ENCODE measurements around the gene LYSMD2. TPM values are rescaled to one million over a fixed set of nuclear protein-coding genes. Genes with fewer than 3 reads are reported as not detected.

The LYSMD2 gene
- total and polyA plus RNA-seq, 5 donors from 2014 or later: 13.0 to 44.1 (median 35.5) TPM

- Mint-ChIP-seq H3K36me3 (peaks cover 11% of the 10 kb centered on the region), H3K27me3 (no peaks in the 10 kb centered on the region), H3K9me3 (no peaks in the 10 kb centered on the region), H3K27ac (peak overlapping the region in 1 of 3 donors; percentile 41), H3K4me1 (peaks cover 0 to 12% (median 3%) of the 10 kb centered on the region in 4 donors), H3K4me3 (no peak overlapping the region)
- Histone ChIP-seq H3K4me1 (ENCODE audit: control insufficient read depth, insufficient read depth, low read length, poor library complexity, severe bottlenecking) (no peaks in the 10 kb centered on the region), H3K36me3 (ENCODE audit: control insufficient read depth, insufficient read depth, low read length) (peaks cover 3% of the 10 kb centered on the region), H3K27ac (ENCODE audit: insufficient read depth, low read length, poor library complexity, severe bottlenecking) (no peak overlapping the region), H3K27me3 (ENCODE audit: control insufficient read depth, insufficient read depth, low read length) (no peaks in the 10 kb centered on the region), H3K9me3 (ENCODE audit: control insufficient read depth in 2 of 2, low read length in 2 of 2) (no peaks in the 10 kb centered on the region), H3K4me3 (ENCODE audit: low read depth, low read length) (no peak overlapping the region)
- ATAC-seq (ENCODE audit: low read depth in 2 of 2) (peak in 1 of 2 donors; percentile 61), DNase-seq (peak; percentile 11 to 63 (median 46))
Observed at GRCh38 chr15:51775967-51776816, 38.7 kb upstream of the LYSMD2 start.

GRCh38 chr15:51774916-51775315 lies 37.5 kb upstream of the LYSMD2 start:
- Mint-ChIP-seq H3K9me3 (no peaks in the 10 kb centered on the region), H3K36me3 (peaks cover 12% of the 10 kb centered on the region), H3K4me1 (peaks cover 0 to 12% (median 3%) of the 10 kb centered on the region in 4 donors), H3K4me3 (no peak overlapping the region), H3K27ac (peak overlapping the region in 1 of 3 donors; percentile 20), H3K27me3 (no peaks in the 10 kb centered on the region)
- no peak for ATAC-seq (ENCODE audit: low read depth in 2 of 2)
- Histone ChIP-seq H3K27me3 (ENCODE audit: control insufficient read depth, insufficient read depth, low read length) (no peaks in the 10 kb centered on the region), H3K36me3 (ENCODE audit: control insufficient read depth, insufficient read depth, low read length) (peaks cover 3% of the 10 kb centered on the region), H3K4me1 (ENCODE audit: control insufficient read depth, insufficient read depth, low read length, poor library complexity, severe bottlenecking) (no peaks in the 10 kb centered on the region), H3K9me3 (ENCODE audit: control insufficient read depth in 2 of 2, low read length in 2 of 2) (no peaks in the 10 kb centered on the region), H3K4me3 (ENCODE audit: low read depth, low read length) (no peak overlapping the region), H3K27ac (ENCODE audit: insufficient read depth, low read length, poor library complexity, severe bottlenecking) (no peak overlapping the region)
- no peak for DNase-seq

GRCh38 chr15:51771773-51772172 lies 34.3 kb upstream of the LYSMD2 start:
- ATAC-seq (ENCODE audit: low read depth in 2 of 2) (no peak), DNase-seq (no peak)
- Mint-ChIP-seq H3K4me1 (peaks cover 0 to 15% (median 7%) of the 10 kb centered on the region in 4 donors), H3K36me3 (peaks cover 23% of the 10 kb centered on the region), H3K4me3 (no peak overlapping the region), H3K27ac (no peak overlapping the region), H3K27me3 (no peaks in the 10 kb centered on the region), H3K9me3 (no peaks in the 10 kb centered on the region)
- Histone ChIP-seq H3K27me3 (ENCODE audit: control insufficient read depth, insufficient read depth, low read length) (no peaks in the 10 kb centered on the region), H3K36me3 (ENCODE audit: control insufficient read depth, insufficient read depth, low read length) (peaks cover 3% of the 10 kb centered on the region), H3K27ac (ENCODE audit: insufficient read depth, low read length, poor library complexity, severe bottlenecking) (no peak overlapping the region), H3K4me3 (ENCODE audit: low read depth, low read length) (no peak overlapping the region), H3K9me3 (ENCODE audit: control insufficient read depth in 2 of 2, low read length in 2 of 2) (no peaks in the 10 kb centered on the region), H3K4me1 (ENCODE audit: control insufficient read depth, insufficient read depth, low read length, poor library complexity, severe bottlenecking) (peaks cover 6% of the 10 kb centered on the region)

- H3K4me1 Mint-ChIP-seq: peaks cover 0 to 9% (median 3%) of the 10 kb centered on the region in 4 donors
- ATAC-seq (ENCODE audit: low read depth in 2 of 2) (no peak), DNase-seq (no peak)
- no peak overlapping the region for H3K27ac Mint-ChIP-seq
- no peak overlapping the region for H3K27ac ChIP-seq (ENCODE audit: insufficient read depth, low read length, poor library complexity, severe bottlenecking)
- H3K36me3 ChIP-seq (ENCODE audit: control insufficient read depth, insufficient read depth, low read length): peaks cover 3% of the 10 kb centered on the region
- H3K9me3 Mint-ChIP-seq: no peaks in the 10 kb centered on the region
- H3K27me3 Mint-ChIP-seq: no peaks in the 10 kb centered on the region
- H3K36me3 Mint-ChIP-seq: peaks cover 28% of the 10 kb centered on the region
- no peaks in the 10 kb centered on the region for H3K27me3 ChIP-seq (ENCODE audit: control insufficient read depth, insufficient read depth, low read length)
- H3K4me3 ChIP-seq (ENCODE audit: low read depth, low read length): no peak overlapping the region
- no peak overlapping the region for H3K4me3 Mint-ChIP-seq
- no peaks in the 10 kb centered on the region for H3K9me3 ChIP-seq (ENCODE audit: control insufficient read depth in 2 of 2, low read length in 2 of 2)
- H3K4me1 ChIP-seq (ENCODE audit: control insufficient read depth, insufficient read depth, low read length, poor library complexity, severe bottlenecking): peaks cover 6% of the 10 kb centered on the region
Observed at GRCh38 chr15:51770902-51771301, 33.4 kb upstream of the LYSMD2 start.

- Mint-ChIP-seq H3K9me3 (no peaks in the 10 kb centered on the region), H3K36me3 (peaks cover 28% of the 10 kb centered on the region), H3K27me3 (peaks cover 7% of the 10 kb centered on the region), H3K27ac (peak overlapping the region in 1 of 3 donors; percentile 28), H3K4me3 (no peak overlapping the region), H3K4me1 (peaks cover 0 to 8% (median 5%) of the 10 kb centered on the region in 4 donors)
- peaks cover 6% of the 10 kb centered on the region for H3K4me1 ChIP-seq (ENCODE audit: control insufficient read depth, insufficient read depth, low read length, poor library complexity, severe bottlenecking)
- H3K36me3 ChIP-seq (ENCODE audit: control insufficient read depth, insufficient read depth, low read length): no peaks in the 10 kb centered on the region
- peak in 1 of 3 donors; percentile 54 for DNase-seq
- H3K27me3 ChIP-seq (ENCODE audit: control insufficient read depth, insufficient read depth, low read length): no peaks in the 10 kb centered on the region
- peak in 1 of 2 donors; percentile 62 for ATAC-seq (ENCODE audit: low read depth in 2 of 2)
- H3K9me3 ChIP-seq (ENCODE audit: control insufficient read depth in 2 of 2, low read length in 2 of 2): no peaks in the 10 kb centered on the region
- no peak overlapping the region for H3K27ac ChIP-seq (ENCODE audit: insufficient read depth, low read length, poor library complexity, severe bottlenecking)
- no peak overlapping the region for H3K4me3 ChIP-seq (ENCODE audit: low read depth, low read length)
Observed at GRCh38 chr15:51768018-51768417, 30.6 kb upstream of the LYSMD2 start.

- Mint-ChIP-seq H3K9me3 (no peaks in the 10 kb centered on the region), H3K27me3 (peaks cover 7% of the 10 kb centered on the region), H3K36me3 (peaks cover 24% of the 10 kb centered on the region), H3K4me3 (no peak overlapping the region), H3K27ac (no peak overlapping the region), H3K4me1 (peaks cover 0 to 8% (median 5%) of the 10 kb centered on the region in 4 donors)
- Histone ChIP-seq H3K36me3 (ENCODE audit: control insufficient read depth, insufficient read depth, low read length) (no peaks in the 10 kb centered on the region), H3K27ac (ENCODE audit: insufficient read depth, low read length, poor library complexity, severe bottlenecking) (no peak overlapping the region), H3K4me3 (ENCODE audit: low read depth, low read length) (no peak overlapping the region), H3K4me1 (ENCODE audit: control insufficient read depth, insufficient read depth, low read length, poor library complexity, severe bottlenecking) (peaks cover 6% of the 10 kb centered on the region), H3K27me3 (ENCODE audit: control insufficient read depth, insufficient read depth, low read length) (no peaks in the 10 kb centered on the region), H3K9me3 (ENCODE audit: control insufficient read depth in 2 of 2, low read length in 2 of 2) (no peaks in the 10 kb centered on the region)
- ATAC-seq (ENCODE audit: low read depth in 2 of 2) (no peak), DNase-seq (no peak)
Observed at GRCh38 chr15:51766341-51766740, 28.9 kb upstream of the LYSMD2 start.

GRCh38 chr15:51765751-51766150 lies 28.3 kb upstream of the LYSMD2 start:
- Histone ChIP-seq H3K27me3 (ENCODE audit: control insufficient read depth, insufficient read depth, low read length) (no peaks in the 10 kb centered on the region), H3K36me3 (ENCODE audit: control insufficient read depth, insufficient read depth, low read length) (no peaks in the 10 kb centered on the region), H3K9me3 (ENCODE audit: control insufficient read depth in 2 of 2, low read length in 2 of 2) (no peaks in the 10 kb centered on the region), H3K27ac (ENCODE audit: insufficient read depth, low read length, poor library complexity, severe bottlenecking) (no peak overlapping the region), H3K4me3 (ENCODE audit: low read depth, low read length) (no peak overlapping the region), H3K4me1 (ENCODE audit: control insufficient read depth, insufficient read depth, low read length, poor library complexity, severe bottlenecking) (peaks cover 6% of the 10 kb centered on the region)
- Mint-ChIP-seq H3K36me3 (peaks cover 21% of the 10 kb centered on the region), H3K27me3 (peaks cover 7% of the 10 kb centered on the region), H3K27ac (no peak overlapping the region), H3K4me3 (no peak overlapping the region), H3K4me1 (peaks cover 0 to 10% (median 5%) of the 10 kb centered on the region in 4 donors), H3K9me3 (no peaks in the 10 kb centered on the region)
- no peak for DNase-seq
- ATAC-seq (ENCODE audit: low read depth in 2 of 2): no peak

GRCh38 chr15:51760805-51761204 lies 23.4 kb upstream of the LYSMD2 start:
- Histone ChIP-seq H3K4me3 (ENCODE audit: low read depth, low read length) (no peak overlapping the region), H3K36me3 (ENCODE audit: control insufficient read depth, insufficient read depth, low read length) (no peaks in the 10 kb centered on the region), H3K9me3 (ENCODE audit: control insufficient read depth in 2 of 2, low read length in 2 of 2) (no peaks in the 10 kb centered on the region), H3K27ac (ENCODE audit: insufficient read depth, low read length, poor library complexity, severe bottlenecking) (no peak overlapping the region), H3K27me3 (ENCODE audit: control insufficient read depth, insufficient read depth, low read length) (no peaks in the 10 kb centered on the region), H3K4me1 (ENCODE audit: control insufficient read depth, insufficient read depth, low read length, poor library complexity, severe bottlenecking) (no peaks in the 10 kb centered on the region)
- DNase-seq: no peak
- Mint-ChIP-seq H3K27me3 (peaks cover 14% of the 10 kb centered on the region), H3K36me3 (no peaks in the 10 kb centered on the region), H3K27ac (no peak overlapping the region), H3K4me3 (no peak overlapping the region), H3K4me1 (peaks cover 0 to 8% (median 1%) of the 10 kb centered on the region in 4 donors), H3K9me3 (no peaks in the 10 kb centered on the region)
- ATAC-seq (ENCODE audit: low read depth in 2 of 2): no peak
